HL-60 (cell line): ENCODE results near the gene HCN4.

Experiments used
- DNase-seq, 2 experiments: peaks; one replicate each; pipeline ENCODE4 v3.0.0-alpha.2; 2010 to 2020; ENCODE audit warnings: low read depth in 1 of 2, low spot score in 1 of 2
- H3K27ac ChIP-seq: fragments of 250-450 bp; sonication (Bioruptor Pico); replicated peaks from 2 replicates; pipeline ENCODE4 v1.5.1; 2020; ENCODE audit warnings: mild to moderate bottlenecking, moderate library complexity
- H3K27me3 ChIP-seq: fragments of 250-450 bp; sonication (Bioruptor Pico); 2 replicates; pipeline ENCODE4 v1.5.1; 2021; ENCODE audit warnings: mild to moderate bottlenecking, moderate library complexity; ENCODE audit not compliant: insufficient read depth, poor library complexity, severe bottlenecking
- H3K4me3 ChIP-seq: replicated peaks from 2 replicates; pipeline ENCODE4 v1.5.1; 2011; ENCODE audit warnings: mild to moderate bottlenecking, control low read depth, low read length; ENCODE audit not compliant: insufficient read depth
- CTCF ChIP-seq: IDR thresholded peaks from one replicate; pipeline ENCODE4 v1.5.1; 2011; ENCODE audit warnings: low read length, control low read depth, inconsistent platforms; ENCODE audit not compliant: insufficient read depth
- GABPA ChIP-seq: IDR thresholded peaks from 2 replicates; pipeline ENCODE4 v1.6.1; 2012; ENCODE audit warnings: low read depth
- POLR2AphosphoS5 ChIP-seq: IDR thresholded peaks from 2 replicates; pipeline ENCODE4 v1.6.1; 2012; ENCODE audit warnings: low read depth
- REST ChIP-seq: IDR thresholded peaks from 2 replicates; pipeline ENCODE4 v1.6.1; 2012; ENCODE audit warnings: low read depth; ENCODE audit not compliant: insufficient replicate concordance
- SPI1 ChIP-seq: IDR thresholded peaks from 2 replicates; pipeline ENCODE4 v1.6.1; 2012; ENCODE audit warnings: low read depth, mild to moderate bottlenecking, borderline replicate concordance

The HCN4 gene

GRCh38 chr15:73341886-73342600 is 26.7 kb downstream of the HCN4 start:
- DNase-seq, result no peak
- Histone ChIP-seq H3K27me3 (no peaks in the 10 kb centered on the region), H3K27ac (no peak overlapping the region), H3K4me3 (no peak overlapping the region)
- TF ChIP-seq CTCF (no peak), SPI1 (no peak), GABPA (no peak), POLR2AphosphoS5 (no peak), REST (no peak)

GRCh38 chr15:73340502-73341192 is 28.1 kb downstream of the HCN4 start:
- TF ChIP-seq CTCF (no peak), POLR2AphosphoS5 (no peak), REST (no peak), GABPA (no peak), SPI1 (no peak)
- no peak for DNase-seq
- Histone ChIP-seq H3K27me3 (no peaks in the 10 kb centered on the region), H3K27ac (no peak overlapping the region), H3K4me3 (no peak overlapping the region)

- TF ChIP-seq POLR2AphosphoS5 (no peak), GABPA (no peak), REST (no peak), SPI1 (no peak), CTCF (no peak)
- H3K27me3 ChIP-seq, result no peaks in the 10 kb centered on the region
- DNase-seq, result no peak
- no peak overlapping the region for H3K27ac ChIP-seq
- H3K4me3 ChIP-seq, result no peak overlapping the region
Measured at GRCh38 chr15:73338606-73339374, 30.0 kb downstream of the HCN4 start.
